Measurements from ENCODE around the gene DND1. TPM values are rescaled to one million over a fixed set of nuclear protein-coding genes. Genes with fewer than 3 reads are reported as not detected.

The DND1 gene
- total RNA-seq, 1 experiment from 2014 or later, result 1.8 TPM

- no peaks in the 10 kb centered on the region for H3K27me3 ChIP-seq (replicated peaks; ENCODE audit: control insufficient read depth, insufficient read depth, low read length)
These were observed 42.3 kb downstream of the DND1 start for GRCh38 chr5:140631036-140631417.

GRCh38 chr5:140630292-140631035 is 42.9 kb downstream of the DND1 start:
- no peaks in the 10 kb centered on the region for H3K36me3 ChIP-seq (ENCODE audit: control insufficient read depth, insufficient read depth, low read length)
- H3K9me3 Mint-ChIP-seq (ENCODE audit: unreplicated experiment), result peaks cover 8% of the 10 kb centered on the region
- intact Hi-C loops (cut with micrococcal nuclease; ENCODE audit: unreplicated experiment), result no loop called here
- no peak overlapping the region for H3K27ac Mint-ChIP-seq (ENCODE audit: unreplicated experiment)
- BruUV-seq (replicated peaks), result no TSS peak
- ChIA-PET POLR2A (no interaction called here), CTCF (no interaction called here)
- H3K36me3 Mint-ChIP-seq (ENCODE audit: insufficient read depth, unreplicated experiment), result peaks cover 18% of the 10 kb centered on the region
- peak overlapping the region; percentile 45 for H3K4me3 Mint-ChIP-seq (ENCODE audit: unreplicated experiment)
- TF ChIP-seq CTCF (IDR thresholded peaks at IDR 0.05; ENCODE audit: insufficient read depth in 1 of 2, low read depth in 1 of 2, low read length in 1 of 2, severe bottlenecking in 1 of 2, unreplicated experiment in 1 of 2), result no peak
- H3K27me3 ChIP-seq (replicated peaks; ENCODE audit: control insufficient read depth, insufficient read depth, low read length), result no peaks in the 10 kb centered on the region
- H3K4me1 ChIP-seq, result peaks cover 4% of the 10 kb centered on the region
- H3K4me3 ChIP-seq (ENCODE audit: low read depth, low read length), result no peak overlapping the region
- no peaks in the 10 kb centered on the region for H3K27me3 Mint-ChIP-seq (ENCODE audit: insufficient read depth, unreplicated experiment)
- no peaks in the 10 kb centered on the region for H3K4me1 Mint-ChIP-seq (ENCODE audit: low read depth, unreplicated experiment)
- H3K9me3 ChIP-seq, result peaks cover 24% of the 10 kb centered on the region
- no peak for DNase-seq

More at GRCh38 chr5:140631036-140631417, 42.3 kb downstream of the DND1 start:
- POLR2A ChIA-PET, result no interaction called here
- Mint-ChIP-seq H3K4me3 (ENCODE audit: unreplicated experiment) (peak overlapping the region; percentile 45), H3K27me3 (ENCODE audit: insufficient read depth, unreplicated experiment) (no peaks in the 10 kb centered on the region), H3K27ac (ENCODE audit: unreplicated experiment) (no peak overlapping the region), H3K9me3 (ENCODE audit: unreplicated experiment) (peaks cover 3% of the 10 kb centered on the region), H3K36me3 (ENCODE audit: insufficient read depth, unreplicated experiment) (peaks cover 16% of the 10 kb centered on the region), H3K4me1 (ENCODE audit: low read depth, unreplicated experiment) (no peaks in the 10 kb centered on the region)
- Histone ChIP-seq H3K4me1 (peaks cover 4% of the 10 kb centered on the region), H3K9me3 (peaks cover 24% of the 10 kb centered on the region), H3K36me3 (ENCODE audit: control insufficient read depth, insufficient read depth, low read length) (no peaks in the 10 kb centered on the region), H3K4me3 (ENCODE audit: low read depth, low read length) (no peak overlapping the region)
- no TSS peak for BruUV-seq (replicated peaks)
- DNase-seq, result no peak
- TF ChIP-seq CTCF (IDR thresholded peaks at IDR 0.05; ENCODE audit: insufficient read depth in 1 of 2, low read depth in 1 of 2, low read length in 1 of 2, severe bottlenecking in 1 of 2, unreplicated experiment in 1 of 2), result no peak
- intact Hi-C loops (cut with micrococcal nuclease; ENCODE audit: unreplicated experiment), result no loop called here
- CTCF ChIA-PET, result no interaction called here

- no peaks in the 10 kb centered on the region for H3K4me1 Mint-ChIP-seq (ENCODE audit: low read depth, unreplicated experiment)
- peaks cover 16% of the 10 kb centered on the region for H3K36me3 Mint-ChIP-seq (ENCODE audit: insufficient read depth, unreplicated experiment)
- intact Hi-C loops (cut with micrococcal nuclease; ENCODE audit: unreplicated experiment), result no loop called here
- Histone ChIP-seq H3K36me3 (ENCODE audit: control insufficient read depth, insufficient read depth, low read length) (no peaks in the 10 kb centered on the region), H3K9me3 (peaks cover 24% of the 10 kb centered on the region), H3K4me1 (peaks cover 4% of the 10 kb centered on the region), H3K4me3 (ENCODE audit: low read depth, low read length) (no peak overlapping the region), H3K27me3 (replicated peaks; ENCODE audit: control insufficient read depth, insufficient read depth, low read length) (no peaks in the 10 kb centered on the region)
- POLR2A ChIA-PET, result no interaction called here
- no TSS peak for BruUV-seq (replicated peaks)
- no peak overlapping the region for H3K4me3 Mint-ChIP-seq (ENCODE audit: unreplicated experiment)
- H3K9me3 Mint-ChIP-seq (ENCODE audit: unreplicated experiment), result peaks cover 16% of the 10 kb centered on the region
- no peak for DNase-seq
- no peak for TF ChIP-seq CTCF (IDR thresholded peaks at IDR 0.05; ENCODE audit: insufficient read depth in 1 of 2, low read depth in 1 of 2, low read length in 1 of 2, severe bottlenecking in 1 of 2, unreplicated experiment in 1 of 2)
- CTCF ChIA-PET, result no interaction called here
- no peaks in the 10 kb centered on the region for H3K27me3 Mint-ChIP-seq (ENCODE audit: insufficient read depth, unreplicated experiment)
- H3K27ac Mint-ChIP-seq (ENCODE audit: unreplicated experiment), result no peak overlapping the region
These were observed 44.7 kb downstream of the DND1 start for GRCh38 chr5:140628711-140629110.

Data from Caco-2 (cell line).